NCI-H82 (cell line): ENCODE measurements around the gene NTN4.
"Not testable (repeated sequence)": the region's sequence is repeated elsewhere in the genome, so short reads cannot be mapped to it uniquely, and the experiment has no call there.

Experiments used
- DNase-seq: peaks from one replicate; lab custom pipeline; 2025; lab: John Stamatoyannopoulos, UW

Gene NTN4

GRCh38 chr12:95746062-95746461 is 44.5 kb downstream of the NTN4 start:
- DNase-seq = not testable (repeated sequence)

- no peak for DNase-seq
These were observed 48.0 kb downstream of the NTN4 start for GRCh38 chr12:95742586-95742985.

DNA sequence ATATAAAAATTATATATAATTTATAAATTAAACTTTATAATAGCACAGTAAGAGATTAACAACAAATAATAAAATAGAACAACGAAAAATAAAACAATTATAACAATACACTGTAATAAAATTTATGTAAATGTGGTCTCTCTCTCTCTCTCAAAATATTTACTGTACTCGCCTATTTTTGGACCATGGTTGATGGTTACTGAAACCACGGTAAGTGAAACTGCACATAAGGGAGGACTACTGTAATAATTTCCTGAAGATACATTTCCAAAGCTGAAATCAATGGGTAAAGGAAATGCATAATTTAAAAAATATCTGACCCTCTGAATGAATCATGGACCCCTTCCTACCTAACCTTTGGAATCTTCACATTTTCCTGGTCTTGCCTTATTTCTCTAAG is 48.9 kb downstream of the NTN4 start:
- DNase-seq = no peak

GRCh38 chr12:95740751-95741150 is 49.8 kb downstream of the NTN4 start:
- no peak for DNase-seq

GRCh38 chr12:95739561-95740313 is 50.8 kb downstream of the NTN4 start:
- no peak for DNase-seq

GRCh38 chr12:95738024-95738611 is 52.4 kb downstream of the NTN4 start:
- no peak for DNase-seq

GRCh38 chr12:95736631-95737030 is 53.9 kb downstream of the NTN4 start:
- no peak for DNase-seq

DNA sequence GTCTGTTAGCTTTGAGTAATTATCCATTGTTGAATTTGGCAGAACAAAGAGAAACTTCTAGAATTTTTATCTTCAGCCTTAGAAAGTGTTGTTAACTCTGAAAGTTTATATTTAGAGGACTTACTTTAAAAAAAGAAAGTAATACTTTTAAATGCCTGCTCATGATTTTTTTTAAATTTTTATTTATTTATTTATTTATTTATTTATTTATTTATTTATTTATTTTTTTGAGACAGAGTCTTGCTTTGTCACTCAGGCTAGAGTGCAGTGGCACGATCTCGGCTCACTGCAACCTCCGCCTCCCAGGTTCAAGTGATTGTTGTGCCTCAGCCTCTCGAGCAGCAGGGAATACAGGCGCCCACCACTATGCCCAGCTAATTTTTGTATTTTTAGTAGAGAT is 54.8 kb downstream of the NTN4 start:
- not testable (repeated sequence) for DNase-seq

- peak; percentile 64 for DNase-seq
These were observed 57.3 kb downstream of the NTN4 start for GRCh38 chr12:95733141-95733825.

GRCh38 chr12:95731519-95731958 is 59.0 kb downstream of the NTN4 start:
- DNase-seq = no peak

DNA sequence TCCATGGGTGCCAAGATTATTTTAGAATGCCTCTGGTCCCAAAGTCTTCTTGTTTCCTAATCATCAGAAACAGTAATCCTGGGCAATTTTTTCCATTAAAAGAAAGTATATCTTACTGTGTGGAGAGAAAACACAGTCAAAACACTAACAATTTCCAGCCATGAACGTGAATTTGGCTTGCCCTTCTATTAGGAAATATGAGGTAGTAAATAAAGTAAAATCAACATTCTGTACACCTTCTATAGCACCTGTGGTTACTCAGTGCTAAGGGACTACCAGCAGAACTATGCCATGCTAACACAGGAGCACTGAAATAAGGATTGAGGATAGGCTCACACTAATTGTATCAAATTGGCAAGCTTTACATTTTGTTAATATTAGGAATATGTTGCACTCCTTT is 60.1 kb downstream of the NTN4 start:
- no peak for DNase-seq

- DNase-seq = no peak
These were observed 63.7 kb downstream of the NTN4 start for GRCh38 chr12:95726903-95727302.

- no peak for DNase-seq
These were observed 65.8 kb downstream of the NTN4 start for GRCh38 chr12:95724767-95725166.

DNA sequence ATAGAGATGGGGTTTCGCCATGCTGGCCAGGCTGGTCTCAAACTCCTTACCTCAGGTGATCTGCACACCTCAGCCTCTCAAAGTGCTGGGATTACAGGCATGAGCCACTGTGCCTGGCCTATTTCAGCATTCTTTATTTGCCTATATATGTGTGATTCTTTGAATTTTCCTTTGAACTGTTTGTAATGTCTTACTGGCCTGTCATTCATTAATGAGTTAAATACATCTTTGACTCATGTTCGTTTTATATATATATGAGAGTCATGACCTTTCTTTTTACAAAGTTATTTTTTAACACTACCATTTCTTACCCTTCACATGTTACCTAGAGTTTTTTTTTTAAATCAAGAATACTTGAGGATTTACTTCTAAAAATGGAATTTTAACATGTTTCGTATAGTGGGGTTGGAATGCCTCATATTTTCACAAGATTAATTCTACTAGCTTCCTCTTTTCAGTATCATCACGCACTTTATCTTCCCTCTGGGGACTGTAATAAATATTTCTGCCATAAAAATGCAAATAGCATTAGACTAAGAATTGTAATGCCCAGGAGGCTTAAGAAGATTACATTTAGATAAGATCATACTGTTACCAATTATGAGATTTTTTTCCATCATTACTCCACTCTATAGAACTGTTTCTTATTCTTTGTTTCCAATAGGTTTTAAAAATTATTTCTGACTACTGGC is 66.7 kb downstream of the NTN4 start:
- DNase-seq = peak; percentile 16

GRCh38 chr12:95721320-95721719 is 69.2 kb downstream of the NTN4 start:
- DNase-seq = peak; percentile 13

DNA sequence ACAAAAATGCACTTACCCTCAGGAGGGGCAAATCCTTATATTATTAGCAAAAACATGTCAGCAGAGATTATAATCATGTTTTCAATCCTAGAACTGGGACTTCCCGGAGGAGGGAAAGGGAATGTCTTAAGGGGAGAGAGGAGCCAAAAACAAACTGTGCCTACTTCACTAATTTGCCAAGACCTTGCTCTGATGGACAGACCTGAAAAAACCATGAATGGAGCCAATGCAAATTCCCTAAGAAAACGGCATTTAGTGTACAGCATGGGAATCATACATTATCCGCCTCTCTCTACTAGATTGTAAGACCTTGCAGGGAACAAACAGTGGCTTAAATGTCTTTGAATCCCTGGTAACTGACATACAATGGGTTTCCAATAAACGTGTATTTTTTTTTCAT is 70.4 kb downstream of the NTN4 start:
- no peak for DNase-seq

GRCh38 chr12:95718772-95719171 is 71.8 kb downstream of the NTN4 start:
- peak; percentile 23 for DNase-seq

GRCh38 chr12:95718006-95718431 is 72.5 kb downstream of the NTN4 start:
- DNase-seq = no peak

DNA sequence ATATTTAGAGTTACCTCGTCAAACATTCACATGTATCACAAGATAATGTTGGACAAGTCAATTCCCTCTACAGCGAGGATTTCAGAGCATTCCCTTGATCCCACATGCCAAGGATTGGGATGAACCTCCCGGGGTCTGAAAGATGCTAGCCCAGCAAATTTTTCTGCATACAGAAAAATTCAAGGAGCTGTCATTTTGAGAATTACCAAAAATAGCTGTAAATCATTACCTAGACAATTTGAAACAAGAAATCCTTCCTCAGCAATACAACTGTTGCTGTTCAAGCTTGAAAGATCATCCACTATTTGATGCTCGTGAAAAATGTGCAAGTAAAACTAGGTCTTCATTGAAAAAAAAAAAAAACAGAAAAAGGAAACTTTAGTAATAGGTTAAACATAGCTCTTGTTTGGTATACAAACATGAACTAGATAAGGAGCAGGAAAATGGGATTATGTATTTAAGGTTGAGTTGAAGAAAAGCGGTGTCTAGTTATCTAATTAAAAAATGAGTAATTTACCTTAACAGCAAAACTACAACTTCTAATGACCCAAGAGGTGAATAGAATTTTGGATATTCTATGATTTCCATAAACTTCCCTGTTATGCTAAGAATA is 73.1 kb downstream of the NTN4 start:
- DNase-seq = no peak

- DNase-seq = no peak
These were observed 75.4 kb downstream of the NTN4 start for GRCh38 chr12:95715177-95715576.

DNA sequence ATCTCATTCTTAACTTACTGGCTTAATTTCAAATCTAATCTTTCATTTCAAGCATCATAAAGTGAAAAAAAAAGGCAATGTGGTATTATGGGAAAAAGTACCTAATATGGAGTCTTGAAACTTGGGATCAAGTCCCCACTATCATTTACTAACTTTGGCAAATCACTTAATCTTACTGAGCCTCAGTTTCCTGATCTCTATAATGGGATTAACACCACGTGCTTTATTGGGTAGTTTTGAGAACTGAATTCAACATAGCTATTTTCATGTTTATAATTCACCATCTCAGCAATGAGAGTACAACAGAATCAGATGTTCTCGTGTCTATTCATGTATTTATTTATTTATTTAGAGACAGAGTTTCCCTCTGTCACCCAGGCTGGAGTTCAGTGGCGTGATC is 78.3 kb downstream of the NTN4 start:
- DNase-seq = no peak

GRCh38 chr12:95710386-95710785 is 80.2 kb downstream of the NTN4 start:
- no peak for DNase-seq
